GM15510 (cell line): ENCODE data around the gene CLEC16A.

ENCODE experiments used
- POLR2A ChIP-seq: IDR thresholded peaks from 3 replicates; pipeline ENCODE4 v1.6.1; 2011; ENCODE audit warnings: borderline replicate concordance; ENCODE audit not compliant: insufficient read length; ENCODE audit errors: extremely low read depth

The CLEC16A gene

GRCh38 chr16:10944249-10945064 is at the start of gene CLEC16A:
Gene CLEC16A, plus strand, starts transcription at chr16:10944564. Its CDS starts 154 bp downstream, at chr16:10944718.
- TF ChIP-seq POLR2A = peak; percentile 90

GRCh38 chr16:10895053-10895946 is 49.1 kb upstream of the CLEC16A start:
- TF ChIP-seq POLR2A = no peak

GRCh38 chr16:10896165-10896564 is 48.2 kb upstream of the CLEC16A start:
- no peak for TF ChIP-seq POLR2A

GRCh38 chr16:10896723-10897122 is 47.6 kb upstream of the CLEC16A start:
- no peak for TF ChIP-seq POLR2A

GRCh38 chr16:10897134-10897533 is 47.2 kb upstream of the CLEC16A start:
- no peak for TF ChIP-seq POLR2A

- no peak for TF ChIP-seq POLR2A
Measured at GRCh38 chr16:10902999-10903398, 41.4 kb upstream of the CLEC16A start.

- peak; percentile 24 for TF ChIP-seq POLR2A
Measured at GRCh38 chr16:10906482-10906881, 37.9 kb upstream of the CLEC16A start.

GRCh38 chr16:10906914-10907756 is 37.2 kb upstream of the CLEC16A start:
- TF ChIP-seq POLR2A = peak; percentile 25

- TF ChIP-seq POLR2A = no peak
Measured at GRCh38 chr16:10907757-10908045, 36.7 kb upstream of the CLEC16A start.

- TF ChIP-seq POLR2A = no peak
Measured at GRCh38 chr16:10911267-10911666, 33.1 kb upstream of the CLEC16A start.

- TF ChIP-seq POLR2A = no peak
Measured at GRCh38 chr16:10916534-10916933, 27.8 kb upstream of the CLEC16A start.

GRCh38 chr16:10918294-10919002 is 25.9 kb upstream of the CLEC16A start:
- peak; percentile 16 for TF ChIP-seq POLR2A

- no peak for TF ChIP-seq POLR2A
Measured at GRCh38 chr16:10919003-10919351, 25.4 kb upstream of the CLEC16A start.

- TF ChIP-seq POLR2A = no peak
Measured at GRCh38 chr16:10920726-10921427, 23.5 kb upstream of the CLEC16A start.
